Measurements from ENCODE around the gene CTSW. TPM values are rescaled to one million over a fixed set of nuclear protein-coding genes. Genes with fewer than 3 reads are reported as not detected.

CTSW gene
- total RNA-seq, 1 experiment from 2014 or later, result not detected

GRCh38 chr11:65890324-65891218, 10.9 kb downstream of the CTSW start, which contains the start of gene CCDC85B (continued):
- no peak for TF ChIP-seq JAZF1 (CRISPR knock-in tag; IDR thresholded peaks at IDR 0.05)
- no peak for TF ChIP-seq CREB1 (CRISPR knock-in tag; IDR thresholded peaks at IDR 0.05)
- TF ChIP-seq, protein P1, sequence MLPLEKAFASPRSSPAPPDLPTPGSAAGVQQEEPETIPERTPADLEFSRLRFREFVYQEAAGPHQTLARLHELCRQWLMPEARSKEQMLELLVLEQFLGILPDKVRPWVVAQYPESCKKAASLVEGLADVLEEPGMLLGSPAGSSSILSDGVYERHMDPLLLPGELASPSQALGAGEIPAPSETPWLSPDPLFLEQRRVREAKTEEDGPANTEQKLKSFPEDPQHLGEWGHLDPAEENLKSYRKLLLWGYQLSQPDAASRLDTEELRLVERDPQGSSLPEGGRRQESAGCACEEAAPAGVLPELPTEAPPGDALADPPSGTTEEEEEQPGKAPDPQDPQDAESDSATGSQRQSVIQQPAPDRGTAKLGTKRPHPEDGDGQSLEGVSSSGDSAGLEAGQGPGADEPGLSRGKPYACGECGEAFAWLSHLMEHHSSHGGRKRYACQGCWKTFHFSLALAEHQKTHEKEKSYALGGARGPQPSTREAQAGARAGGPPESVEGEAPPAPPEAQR (CRISPR knock-in tag; IDR thresholded peaks at IDR 0.05), result no peak
- TF ChIP-seq TCF7 (CRISPR knock-in tag; IDR thresholded peaks at IDR 0.05; ENCODE audit: low read depth), result peak; percentile 69; the same call in 1 of the 2 replicates
- no peak for TF ChIP-seq ZNF121 (CRISPR knock-in tag; IDR thresholded peaks at IDR 0.05)
- TF ChIP-seq, protein P2, sequence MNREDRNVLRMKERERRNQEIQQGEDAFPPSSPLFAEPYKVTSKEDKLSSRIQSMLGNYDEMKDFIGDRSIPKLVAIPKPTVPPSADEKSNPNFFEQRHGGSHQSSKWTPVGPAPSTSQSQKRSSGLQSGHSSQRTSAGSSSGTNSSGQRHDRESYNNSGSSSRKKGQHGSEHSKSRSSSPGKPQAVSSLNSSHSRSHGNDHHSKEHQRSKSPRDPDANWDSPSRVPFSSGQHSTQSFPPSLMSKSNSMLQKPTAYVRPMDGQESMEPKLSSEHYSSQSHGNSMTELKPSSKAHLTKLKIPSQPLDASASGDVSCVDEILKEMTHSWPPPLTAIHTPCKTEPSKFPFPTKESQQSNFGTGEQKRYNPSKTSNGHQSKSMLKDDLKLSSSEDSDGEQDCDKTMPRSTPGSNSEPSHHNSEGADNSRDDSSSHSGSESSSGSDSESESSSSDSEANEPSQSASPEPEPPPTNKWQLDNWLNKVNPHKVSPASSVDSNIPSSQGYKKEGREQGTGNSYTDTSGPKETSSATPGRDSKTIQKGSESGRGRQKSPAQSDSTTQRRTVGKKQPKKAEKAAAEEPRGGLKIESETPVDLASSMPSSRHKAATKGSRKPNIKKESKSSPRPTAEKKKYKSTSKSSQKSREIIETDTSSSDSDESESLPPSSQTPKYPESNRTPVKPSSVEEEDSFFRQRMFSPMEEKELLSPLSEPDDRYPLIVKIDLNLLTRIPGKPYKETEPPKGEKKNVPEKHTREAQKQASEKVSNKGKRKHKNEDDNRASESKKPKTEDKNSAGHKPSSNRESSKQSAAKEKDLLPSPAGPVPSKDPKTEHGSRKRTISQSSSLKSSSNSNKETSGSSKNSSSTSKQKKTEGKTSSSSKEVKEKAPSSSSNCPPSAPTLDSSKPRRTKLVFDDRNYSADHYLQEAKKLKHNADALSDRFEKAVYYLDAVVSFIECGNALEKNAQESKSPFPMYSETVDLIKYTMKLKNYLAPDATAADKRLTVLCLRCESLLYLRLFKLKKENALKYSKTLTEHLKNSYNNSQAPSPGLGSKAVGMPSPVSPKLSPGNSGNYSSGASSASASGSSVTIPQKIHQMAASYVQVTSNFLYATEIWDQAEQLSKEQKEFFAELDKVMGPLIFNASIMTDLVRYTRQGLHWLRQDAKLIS (CRISPR knock-in tag; IDR thresholded peaks at IDR 0.05; ENCODE audit: borderline replicate concordance), result no peak
- peak; percentile 23; the same call in 1 of the 2 replicates for TF ChIP-seq HMGXB4 (CRISPR knock-in tag; IDR thresholded peaks at IDR 0.05)
- 0 out of 2 replicates have a peak, but pooled peaks have one; percentile 71 for TF ChIP-seq ELF4 (CRISPR knock-in tag; IDR thresholded peaks at IDR 0.05; ENCODE audit: low read depth)
- TF ChIP-seq ZNF219 (CRISPR knock-in tag; IDR thresholded peaks at IDR 0.05; ENCODE audit: borderline replicate concordance), result no peak
- no peak for TF ChIP-seq AR (CRISPR knock-in tag; IDR thresholded peaks at IDR 0.05)
- TF ChIP-seq FOXJ3 (CRISPR knock-in tag; IDR thresholded peaks at IDR 0.05; ENCODE audit: borderline replicate concordance), result no peak
- TF ChIP-seq TEAD4 (CRISPR knock-in tag; IDR thresholded peaks at IDR 0.05), result no peak
- TF ChIP-seq, protein P3, sequence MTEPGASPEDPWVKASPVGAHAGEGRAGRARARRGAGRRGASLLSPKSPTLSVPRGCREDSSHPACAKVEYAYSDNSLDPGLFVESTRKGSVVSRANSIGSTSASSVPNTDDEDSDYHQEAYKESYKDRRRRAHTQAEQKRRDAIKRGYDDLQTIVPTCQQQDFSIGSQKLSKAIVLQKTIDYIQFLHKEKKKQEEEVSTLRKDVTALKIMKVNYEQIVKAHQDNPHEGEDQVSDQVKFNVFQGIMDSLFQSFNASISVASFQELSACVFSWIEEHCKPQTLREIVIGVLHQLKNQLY (CRISPR knock-in tag; IDR thresholded peaks at IDR 0.05), result no peak
- TF ChIP-seq ETV6 (CRISPR knock-in tag; IDR thresholded peaks at IDR 0.05), result peak; percentile 87; the same call in 1 of the 2 replicates
- no peak for TF ChIP-seq ZNF671 (CRISPR knock-in tag; IDR thresholded peaks at IDR 0.05)
- no peak for TF ChIP-seq ZNF396 (CRISPR knock-in tag; IDR thresholded peaks at IDR 0.05; ENCODE audit: borderline replicate concordance)
- TF ChIP-seq, protein P4, sequence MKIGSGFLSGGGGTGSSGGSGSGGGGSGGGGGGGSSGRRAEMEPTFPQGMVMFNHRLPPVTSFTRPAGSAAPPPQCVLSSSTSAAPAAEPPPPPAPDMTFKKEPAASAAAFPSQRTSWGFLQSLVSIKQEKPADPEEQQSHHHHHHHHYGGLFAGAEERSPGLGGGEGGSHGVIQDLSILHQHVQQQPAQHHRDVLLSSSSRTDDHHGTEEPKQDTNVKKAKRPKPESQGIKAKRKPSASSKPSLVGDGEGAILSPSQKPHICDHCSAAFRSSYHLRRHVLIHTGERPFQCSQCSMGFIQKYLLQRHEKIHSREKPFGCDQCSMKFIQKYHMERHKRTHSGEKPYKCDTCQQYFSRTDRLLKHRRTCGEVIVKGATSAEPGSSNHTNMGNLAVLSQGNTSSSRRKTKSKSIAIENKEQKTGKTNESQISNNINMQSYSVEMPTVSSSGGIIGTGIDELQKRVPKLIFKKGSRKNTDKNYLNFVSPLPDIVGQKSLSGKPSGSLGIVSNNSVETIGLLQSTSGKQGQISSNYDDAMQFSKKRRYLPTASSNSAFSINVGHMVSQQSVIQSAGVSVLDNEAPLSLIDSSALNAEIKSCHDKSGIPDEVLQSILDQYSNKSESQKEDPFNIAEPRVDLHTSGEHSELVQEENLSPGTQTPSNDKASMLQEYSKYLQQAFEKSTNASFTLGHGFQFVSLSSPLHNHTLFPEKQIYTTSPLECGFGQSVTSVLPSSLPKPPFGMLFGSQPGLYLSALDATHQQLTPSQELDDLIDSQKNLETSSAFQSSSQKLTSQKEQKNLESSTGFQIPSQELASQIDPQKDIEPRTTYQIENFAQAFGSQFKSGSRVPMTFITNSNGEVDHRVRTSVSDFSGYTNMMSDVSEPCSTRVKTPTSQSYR (CRISPR knock-in tag; IDR thresholded peaks at IDR 0.05), result 0 out of 2 replicates have a peak, but pooled peaks have one; percentile 20
- no peak for TF ChIP-seq NR1H2 (CRISPR knock-in tag; IDR thresholded peaks at IDR 0.05)
- peak; percentile 18; the same call in 1 of the 2 replicates for TF ChIP-seq ZNF263 (CRISPR knock-in tag; IDR thresholded peaks at IDR 0.05; ENCODE audit: low read depth)
- no peak for TF ChIP-seq EMX1 (CRISPR knock-in tag; IDR thresholded peaks at IDR 0.05)
- peak; percentile 98 for TF ChIP-seq FOXP1 (CRISPR knock-in tag; IDR thresholded peaks at IDR 0.05; ENCODE audit: borderline replicate concordance)
- peak; percentile 87 for TF ChIP-seq E2F5 (CRISPR knock-in tag; IDR thresholded peaks at IDR 0.05)
- no peak for TF ChIP-seq OVOL2 (CRISPR knock-in tag; IDR thresholded peaks at IDR 0.05; ENCODE audit: borderline replicate concordance)
- TF ChIP-seq ZNF138 (CRISPR knock-in tag; conservative IDR thresholded peaks at IDR 0.05), result peak; percentile 91; the same call in 1 of the 2 replicates
